Measurements from ENCODE around the gene PIGN.
"Not testable (repeated sequence)": the region's sequence is repeated elsewhere in the genome, so short reads cannot be mapped to it uniquely, and the experiment has no call there.

Gene PIGN

GRCh38 chr18:62054929-62055498, 131.8 kb downstream of the PIGN start:
- no peak for DNase-seq (ENCODE audit: low spot score)

- DNase-seq (ENCODE audit: low spot score) = no peak
Observed at GRCh38 chr18:62048279-62048678, 138.6 kb downstream of the PIGN start.

GRCh38 chr18:62045316-62045715, 141.5 kb downstream of the PIGN start:
- no peak for DNase-seq (ENCODE audit: low spot score)

GRCh38 chr18:62044490-62045000, 142.3 kb downstream of the PIGN start:
- DNase-seq (ENCODE audit: low spot score) = no peak

GRCh38 chr18:62037989-62038778, 148.7 kb downstream of the PIGN start:
- DNase-seq (ENCODE audit: low spot score) = no peak

- no peak for DNase-seq (ENCODE audit: low spot score)
Observed at GRCh38 chr18:62037012-62037742, 149.7 kb downstream of the PIGN start.

- DNase-seq (ENCODE audit: low spot score) = not testable (repeated sequence)
Observed at GRCh38 chr18:62034286-62034685, 152.6 kb downstream of the PIGN start.

GRCh38 chr18:62033756-62034155, 153.1 kb downstream of the PIGN start:
- DNase-seq (ENCODE audit: low spot score) = no peak

- DNase-seq (ENCODE audit: low spot score) = no peak
Observed at GRCh38 chr18:62033207-62033606, 153.6 kb downstream of the PIGN start.

- no peak for DNase-seq (ENCODE audit: low spot score)
Observed at GRCh38 chr18:62030091-62030985, 156.5 kb downstream of the PIGN start.

GRCh38 chr18:62028715-62029114, 158.1 kb downstream of the PIGN start:
- DNase-seq (ENCODE audit: low spot score) = no peak

- no peak for DNase-seq (ENCODE audit: low spot score)
Observed at GRCh38 chr18:62027914-62028520, 158.8 kb downstream of the PIGN start.

GRCh38 chr18:62026586-62026985, 160.3 kb downstream of the PIGN start:
- no peak for DNase-seq (ENCODE audit: low spot score)

GRCh38 chr18:62024983-62025382, 161.9 kb downstream of the PIGN start:
- DNase-seq (ENCODE audit: low spot score) = no peak

GRCh38 chr18:62023536-62023935, 163.3 kb downstream of the PIGN start:
- DNase-seq (ENCODE audit: low spot score) = no peak

GRCh38 chr18:62018759-62019041, 168.2 kb downstream of the PIGN start:
- DNase-seq (ENCODE audit: low spot score) = no peak

GRCh38 chr18:62018034-62018758, 168.7 kb downstream of the PIGN start:
- DNase-seq (ENCODE audit: low spot score) = no peak

- DNase-seq (ENCODE audit: low spot score) = no peak
Observed at GRCh38 chr18:62017618-62018017, 169.2 kb downstream of the PIGN start.

- DNase-seq (ENCODE audit: low spot score) = no peak
Observed at GRCh38 chr18:62011416-62011815, 175.4 kb downstream of the PIGN start.

- DNase-seq (ENCODE audit: low spot score) = no peak
Observed at GRCh38 chr18:62009521-62009920, 177.3 kb downstream of the PIGN start.

GRCh38 chr18:62001396-62001795, 185.5 kb downstream of the PIGN start:
- DNase-seq (ENCODE audit: low spot score) = no peak
